DMS53 treated with DMSO at 0.1 percent for 48 hours (cell line): ENCODE data around the gene ULK3.

Experiments
- DNase-seq: peaks from one replicate; lab custom pipeline; 2025; ENCODE audit not compliant: unreplicated experiment; lab: John Stamatoyannopoulos, UW

Gene ULK3

GRCh38 chr15:74800559-74801094, 42.3 kb downstream of the ULK3 start:
- DNase-seq: no peak

- DNase-seq: peak; percentile 38
These were observed 42.9 kb downstream of the ULK3 start for GRCh38 chr15:74799856-74800558.

- no peak for DNase-seq
These were observed 43.6 kb downstream of the ULK3 start for GRCh38 chr15:74799255-74799855.

- no peak for DNase-seq
These were observed 44.3 kb downstream of the ULK3 start for GRCh38 chr15:74798388-74799254.

GRCh38 chr15:74795966-74796625, 46.9 kb downstream of the ULK3 start:
- no peak for DNase-seq

- no peak for DNase-seq
These were observed 48.0 kb downstream of the ULK3 start for GRCh38 chr15:74794970-74795349.

GRCh38 chr15:74794248-74794969, 48.5 kb downstream of the ULK3 start:
- no peak for DNase-seq

- DNase-seq: no peak
These were observed 49.6 kb downstream of the ULK3 start for GRCh38 chr15:74793135-74794028.

GRCh38 chr15:74792227-74793016, 50.5 kb downstream of the ULK3 start:
- no peak for DNase-seq

GRCh38 chr15:74791667-74792066, 51.3 kb downstream of the ULK3 start:
- DNase-seq: no peak

- no peak for DNase-seq
These were observed 51.9 kb downstream of the ULK3 start for GRCh38 chr15:74791007-74791406.

GRCh38 chr15:74790080-74790916, 52.7 kb downstream of the ULK3 start:
- DNase-seq: no peak

- no peak for DNase-seq
These were observed 53.2 kb downstream of the ULK3 start for GRCh38 chr15:74789741-74790079.

- DNase-seq: no peak
These were observed 53.8 kb downstream of the ULK3 start for GRCh38 chr15:74789171-74789631.

GRCh38 chr15:74788683-74789151, 54.2 kb downstream of the ULK3 start:
- DNase-seq: no peak

GRCh38 chr15:74788042-74788682, 54.8 kb downstream of the ULK3 start:
- no peak for DNase-seq
